AG08396 (cell line): ENCODE data around the gene HBM.
"Not testable (repeated sequence)": the region's sequence is repeated elsewhere in the genome, so short reads cannot be mapped to it uniquely, and the experiment has no call there.

Source experiments
- DNase-seq: peaks from one replicate; pipeline ENCODE4 v3.0.0; 2012; ENCODE audit warnings: low spot score, mixed read lengths

Gene HBM

GRCh38 chr16:185213-185612 lies 19.4 kb downstream of the HBM start:
- DNase-seq, result no peak

DNA sequence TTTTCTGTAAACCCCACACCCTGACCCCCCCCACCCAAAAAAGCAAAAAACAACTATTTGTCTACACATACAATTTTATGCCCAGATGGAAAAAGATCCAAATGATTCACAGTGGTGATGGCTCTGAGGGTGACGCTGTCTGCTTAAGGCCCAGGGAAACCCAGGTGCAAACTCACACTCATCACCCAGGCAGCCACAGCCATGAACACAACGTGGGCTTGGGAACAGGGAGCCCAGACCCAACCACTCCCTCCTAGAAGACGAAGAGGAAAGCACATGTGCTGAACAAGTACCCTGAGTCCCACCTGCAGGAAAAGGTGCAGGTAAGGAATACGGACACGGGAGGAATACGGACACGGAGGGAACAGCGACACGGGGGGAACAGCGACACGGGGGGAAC lies 19.9 kb downstream of the HBM start:
- no peak for DNase-seq

DNA sequence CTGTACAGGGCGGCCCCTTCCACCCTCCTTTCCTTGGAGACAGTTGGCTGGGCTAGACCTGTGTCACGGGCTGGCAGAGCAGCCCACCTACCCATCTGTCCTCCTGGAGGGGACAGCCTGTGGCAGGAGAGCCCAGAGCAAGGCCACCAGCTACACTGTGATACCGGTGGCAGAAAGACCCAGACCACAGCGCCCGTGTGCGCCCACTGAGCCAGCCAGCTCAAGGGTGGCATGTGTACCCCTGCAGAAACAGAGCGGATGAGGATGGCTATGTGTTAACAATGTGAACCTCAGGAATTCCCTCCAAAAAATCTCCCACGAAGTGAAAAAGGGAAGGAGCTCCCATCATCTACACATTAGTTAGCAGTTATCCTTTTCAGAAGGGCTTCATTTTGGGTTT lies 21.6 kb downstream of the HBM start:
- DNase-seq, result no peak

DNA sequence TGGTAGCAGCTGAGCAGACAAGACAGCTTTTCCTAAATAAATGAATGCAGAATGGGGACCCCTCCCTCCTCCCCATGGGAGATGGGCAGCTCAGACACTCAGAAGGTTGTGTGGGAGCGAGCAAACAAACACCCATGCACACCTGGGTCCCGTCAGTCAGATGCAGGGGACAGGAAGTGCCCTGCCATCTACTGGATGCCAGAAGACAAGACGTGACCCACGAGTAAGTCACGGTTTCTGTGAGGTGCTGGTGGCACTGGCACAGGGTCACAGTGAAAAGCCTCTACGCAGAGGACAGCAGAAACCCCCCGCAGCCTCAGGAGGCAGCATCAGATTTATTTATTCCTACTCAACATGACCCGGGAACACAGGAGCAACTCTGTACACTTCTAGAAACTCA lies 22.9 kb downstream of the HBM start:
- peak; percentile 17 for DNase-seq

GRCh38 chr16:189604-190186 lies 23.9 kb downstream of the HBM start:
- DNase-seq, result no peak

- peak; percentile 15 for DNase-seq
These were observed 26.1 kb downstream of the HBM start for GRCh38 chr16:191831-192230.

DNA sequence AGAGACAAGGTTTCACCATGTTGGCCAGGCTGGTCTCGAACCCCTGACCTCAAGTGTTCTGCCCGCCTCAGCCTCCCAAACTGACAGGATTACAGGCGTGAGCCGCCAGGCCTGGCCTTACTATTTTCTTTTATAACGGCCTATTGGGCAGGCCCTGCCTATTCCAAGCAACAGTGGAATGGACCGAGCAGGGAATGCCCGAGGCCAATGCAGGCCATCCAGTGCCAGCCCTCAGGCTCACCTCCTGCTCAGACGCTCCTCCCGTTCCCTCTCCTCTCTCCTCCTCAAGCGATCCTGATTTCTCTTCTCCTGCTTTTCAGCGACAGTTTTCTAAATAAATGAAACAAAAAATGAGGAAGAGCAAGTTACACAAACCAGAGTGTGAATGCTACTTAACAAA lies 26.9 kb downstream of the HBM start:
- DNase-seq, result no peak

DNA sequence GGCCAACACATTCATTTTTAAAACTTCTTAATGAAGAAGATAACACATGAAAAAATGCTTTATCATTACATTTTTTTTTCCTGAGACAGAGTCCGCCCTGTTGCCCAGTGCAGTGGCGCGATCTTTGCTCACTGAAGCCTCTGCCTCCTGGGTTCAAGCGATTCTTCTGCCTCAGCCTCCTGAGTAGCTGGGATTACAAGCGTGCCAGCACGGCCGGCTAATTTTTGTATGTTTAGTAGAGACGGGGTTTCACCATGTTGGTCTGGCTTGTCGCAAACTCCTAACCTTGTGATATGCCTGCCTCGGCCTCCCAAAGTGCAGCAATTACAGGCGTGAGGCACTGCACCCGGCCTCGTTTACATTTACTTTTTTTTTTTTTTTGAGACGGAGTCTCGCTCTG lies 27.7 kb downstream of the HBM start:
- no peak for DNase-seq

- DNase-seq, result no peak
These were observed 28.7 kb downstream of the HBM start for GRCh38 chr16:194516-194915.

GRCh38 chr16:200388-200787 lies 34.6 kb downstream of the HBM start:
- DNase-seq, result no peak

DNA sequence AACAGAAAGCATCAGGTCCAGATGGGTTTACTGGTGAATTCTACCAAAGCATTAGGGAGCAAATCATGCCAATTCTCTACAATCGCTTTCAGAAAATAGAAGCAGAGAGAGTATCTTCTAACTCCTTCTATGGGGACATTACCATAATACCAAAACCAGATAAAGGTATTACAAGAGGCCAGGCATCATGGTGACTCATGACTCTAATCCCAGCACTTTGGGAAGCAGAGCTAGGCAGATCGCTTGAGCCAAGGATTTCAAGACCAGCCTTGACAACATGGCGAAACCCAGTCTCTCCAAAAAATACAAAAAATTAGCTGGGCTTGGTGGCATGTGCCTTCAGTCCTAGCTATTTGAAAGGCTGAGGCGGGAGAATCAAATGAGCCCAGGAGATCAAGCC lies 37.5 kb downstream of the HBM start:
- DNase-seq, result no peak

DNA sequence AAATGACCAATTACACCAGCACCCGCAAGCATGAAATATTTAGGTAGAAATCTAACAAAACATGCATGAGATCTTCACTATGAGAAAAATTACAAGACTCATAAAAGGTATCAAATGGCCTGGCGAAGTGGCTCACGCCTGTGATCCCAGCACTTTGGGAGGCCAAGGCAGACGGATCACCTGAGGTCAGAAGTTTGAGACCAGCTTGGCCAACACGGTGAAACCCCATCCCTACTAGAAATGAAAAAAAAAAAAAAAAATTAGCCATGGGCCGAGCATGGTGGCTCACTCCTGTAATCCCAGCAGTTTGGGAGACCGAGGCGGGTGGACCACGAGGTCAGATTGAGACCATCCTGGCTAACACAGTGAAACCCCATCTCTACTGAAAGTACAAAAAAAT lies 38.3 kb downstream of the HBM start:
- DNase-seq, result not testable (repeated sequence)

DNA sequence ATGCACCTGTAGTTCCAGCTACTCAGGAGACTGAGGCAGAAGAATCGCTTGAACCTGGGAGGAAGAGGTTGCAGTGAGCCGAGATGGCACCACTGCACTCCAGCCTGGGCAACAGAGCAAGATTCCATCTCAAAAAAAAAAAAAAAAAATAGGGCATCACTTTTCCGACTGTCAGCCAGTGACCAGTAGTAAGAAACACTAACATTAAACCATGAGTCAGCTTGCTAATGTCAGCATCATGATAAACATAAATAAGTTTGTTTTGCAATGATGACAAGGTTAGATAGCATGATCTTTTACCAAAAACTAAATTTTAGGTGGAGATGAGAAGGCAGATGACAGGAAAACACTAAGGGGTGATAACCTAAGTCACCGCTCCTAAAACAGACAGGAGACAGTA lies 43.6 kb downstream of the HBM start:
- DNase-seq, result not testable (repeated sequence)

DNA sequence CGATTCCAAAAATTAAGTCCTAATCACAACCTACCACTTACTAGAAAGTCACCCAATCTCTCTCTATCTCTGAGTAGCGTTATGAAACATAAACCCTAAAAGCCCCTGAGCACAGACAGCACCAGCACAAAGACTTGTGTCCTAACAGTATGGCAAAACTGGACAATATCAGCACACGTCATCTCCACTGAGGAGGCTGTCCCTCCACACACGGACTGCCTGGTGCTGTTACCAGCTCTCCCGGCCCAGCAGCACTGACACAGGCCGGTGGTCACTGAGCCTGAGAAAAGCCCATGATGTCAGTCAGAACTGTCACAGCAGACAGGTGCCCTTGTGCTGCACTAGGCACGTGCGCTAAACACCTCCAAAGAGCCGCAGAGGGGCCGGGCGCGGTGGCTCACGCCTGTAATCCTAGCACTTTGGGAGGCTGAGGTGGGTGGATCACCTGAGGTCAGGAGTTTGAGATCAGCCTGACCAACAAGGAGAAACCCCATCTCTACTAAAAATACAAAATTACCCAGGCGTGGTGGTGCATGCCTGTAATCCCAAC lies 45.9 kb downstream of the HBM start:
- DNase-seq, result not testable (repeated sequence)

DNA sequence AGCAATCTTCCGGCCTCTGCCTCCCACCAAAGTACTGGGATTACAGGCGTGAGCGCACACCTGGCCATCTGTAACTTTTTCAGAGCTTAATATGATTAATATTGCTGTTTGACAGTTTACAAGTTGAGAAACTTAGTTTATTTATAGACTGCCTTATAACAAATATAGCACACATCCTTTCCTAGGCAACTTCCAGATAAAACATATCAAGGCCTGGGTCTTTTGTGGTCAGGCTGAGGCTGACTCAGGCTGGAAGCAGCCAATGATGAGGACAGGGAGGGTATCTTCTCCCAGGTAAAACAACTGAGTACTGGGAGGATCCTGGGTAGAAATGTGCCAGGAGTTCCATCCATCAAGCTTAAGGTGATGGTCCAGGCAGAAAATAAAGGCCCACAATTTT lies 47.2 kb downstream of the HBM start:
- DNase-seq, result no peak
